PFSK-1 (cell line): ENCODE data around the gene COA4.

ENCODE experiments used
- POLR2AphosphoS5 ChIP-seq: IDR thresholded peaks from 2 replicates; pipeline ENCODE4 v1.6.1; 2012; ENCODE audit warnings: low read depth, mild to moderate bottlenecking, control low read depth, low read length, moderate library complexity
- REST ChIP-seq, 2 experiments: IDR thresholded peaks; 2 replicates each; pipeline versions ENCODE4 v1.6.1 to v1.8.0; 2011 to 2012; ENCODE audit warnings: low read depth in 2 of 2, low read length in 2 of 2, control low read depth in 1 of 2, inconsistent platforms in 1 of 2, mild to moderate bottlenecking in 1 of 2, moderate library complexity in 1 of 2; ENCODE audit not compliant: insufficient read depth in 1 of 2
- SIN3A ChIP-seq: IDR thresholded peaks from 2 replicates; pipeline ENCODE4 v1.6.1; 2012; ENCODE audit warnings: mild to moderate bottlenecking, low read length, moderate library complexity, borderline replicate concordance; ENCODE audit not compliant: insufficient read depth
- TAF1 ChIP-seq: IDR thresholded peaks from 2 replicates; pipeline ENCODE4 v1.6.1; 2012; ENCODE audit warnings: low read length, control low read depth, borderline replicate concordance; ENCODE audit not compliant: insufficient read depth

GRCh38 chr11:73869332-73869949 lies 7.2 kb downstream of the COA4 start:
- TF ChIP-seq TAF1 (no peak), POLR2AphosphoS5 (no peak; the same call in 1 of the 2 replicates), REST (IDR thresholded peaks at IDR 0.05; ENCODE audit: insufficient read depth in 1 of 2, low read depth in 2 of 2, low read length in 2 of 2) (no peak), SIN3A (no peak)
